Measurements from ENCODE around the gene MAFB.
"Not testable (repeated sequence)": the region's sequence is repeated elsewhere in the genome, so short reads cannot be mapped to it uniquely, and the experiment has no call there.

MAFB gene

DNA sequence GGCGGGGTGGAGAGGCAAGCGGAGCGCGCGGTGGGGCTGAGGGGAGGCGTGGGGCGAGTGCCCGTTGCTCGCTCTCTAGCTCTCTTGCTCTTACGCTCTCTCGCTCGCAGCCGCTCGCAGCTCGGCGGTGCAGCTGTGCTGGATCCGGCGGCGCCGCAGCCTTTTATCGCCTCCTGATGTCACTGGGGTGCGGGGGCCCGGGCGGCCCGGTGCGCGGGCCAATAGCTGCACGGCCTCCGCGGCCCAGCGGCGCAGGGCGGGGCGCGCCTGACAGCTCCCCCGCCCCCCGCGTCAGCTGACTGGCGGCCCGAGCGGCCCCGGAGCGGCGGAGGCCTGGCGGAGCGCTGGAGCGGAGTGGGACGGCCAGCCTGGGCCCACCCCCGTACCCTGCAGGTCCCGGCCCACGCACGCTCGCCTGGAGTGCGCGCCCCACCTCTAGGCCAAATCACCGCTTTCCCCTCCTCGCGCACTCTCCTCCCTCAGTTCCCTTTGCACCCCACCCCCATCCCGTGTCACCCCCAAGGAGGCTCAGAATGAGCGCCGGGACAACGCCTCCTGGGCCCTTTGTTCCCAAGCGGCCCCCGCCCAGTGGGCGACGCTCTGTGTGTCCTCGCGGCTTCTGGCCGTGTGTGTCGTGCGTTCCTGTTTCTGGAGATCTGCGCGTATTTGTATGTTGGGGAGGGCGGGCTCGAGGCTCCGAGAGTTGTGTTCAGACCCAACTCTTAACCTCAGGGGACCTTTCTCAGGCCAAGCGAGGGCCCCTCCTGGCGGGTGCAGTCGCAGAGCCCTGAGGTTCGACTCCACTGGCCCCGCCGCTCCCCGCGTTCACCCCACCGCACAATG is at the start of gene MAFB:
MAFB (minus strand) TSS at position 137 of the 843 bp plus-strand sequence. CDS start 386 bp downstream, outside the sequence.
- peak; percentile 35 for DNase-seq

DNA sequence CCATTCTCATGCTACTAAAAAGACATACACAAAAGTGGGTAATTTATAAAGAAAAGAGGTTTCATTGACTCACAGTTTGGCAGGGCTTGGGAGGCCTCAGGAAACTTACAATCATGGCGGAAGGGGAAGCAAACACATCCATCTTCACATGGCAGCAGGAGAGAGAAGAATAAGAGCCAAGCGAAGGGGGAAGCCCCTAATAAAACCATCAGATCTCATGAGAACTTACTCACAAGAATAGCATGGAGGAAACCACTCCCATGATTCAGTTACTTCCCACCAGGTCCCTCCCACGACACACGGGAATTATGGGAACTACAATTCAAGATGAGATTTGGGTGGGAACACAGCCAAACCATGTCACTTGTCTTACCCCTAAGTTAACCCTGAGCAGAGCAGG is 47.4 kb upstream of the MAFB start:
- DNase-seq: not testable (repeated sequence)

DNA sequence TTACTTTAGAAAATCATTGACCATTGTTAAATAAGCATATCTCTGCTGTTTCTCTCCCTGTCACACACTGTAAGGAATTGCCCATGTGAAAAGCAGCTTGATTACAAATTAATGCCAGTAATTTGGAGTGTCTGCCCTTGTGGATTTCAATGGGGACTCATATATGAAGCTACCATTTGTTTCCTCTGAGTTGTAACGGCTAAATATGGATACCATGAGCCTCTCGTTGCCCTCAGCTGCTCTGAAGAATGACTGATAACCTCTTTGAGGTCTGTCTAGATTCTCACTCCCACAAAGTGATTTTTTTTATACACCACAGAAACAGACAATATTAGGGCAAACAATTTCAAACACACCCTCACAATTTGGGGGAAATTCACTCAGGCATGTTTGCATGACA is 40.0 kb upstream of the MAFB start:
- no peak for DNase-seq

DNA sequence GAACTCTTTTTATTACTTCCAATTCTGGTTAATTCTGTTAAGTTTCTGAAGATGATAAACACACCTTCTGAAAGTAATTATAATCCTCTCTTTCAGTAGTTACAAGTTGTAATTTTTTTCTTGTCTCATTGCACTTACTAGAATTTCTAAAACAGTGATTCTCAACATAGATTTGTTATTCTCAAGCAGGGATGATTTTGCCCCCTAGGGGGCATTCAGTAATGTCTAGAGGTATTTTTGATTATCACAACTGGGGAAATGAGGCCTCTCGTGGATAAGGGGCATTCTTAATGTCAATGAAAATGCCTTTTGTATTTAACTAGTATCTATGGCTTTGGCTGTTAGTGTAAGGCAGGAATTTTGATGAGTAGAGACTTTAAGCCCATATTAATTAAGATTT is 39.4 kb upstream of the MAFB start:
- DNase-seq: no peak

DNA sequence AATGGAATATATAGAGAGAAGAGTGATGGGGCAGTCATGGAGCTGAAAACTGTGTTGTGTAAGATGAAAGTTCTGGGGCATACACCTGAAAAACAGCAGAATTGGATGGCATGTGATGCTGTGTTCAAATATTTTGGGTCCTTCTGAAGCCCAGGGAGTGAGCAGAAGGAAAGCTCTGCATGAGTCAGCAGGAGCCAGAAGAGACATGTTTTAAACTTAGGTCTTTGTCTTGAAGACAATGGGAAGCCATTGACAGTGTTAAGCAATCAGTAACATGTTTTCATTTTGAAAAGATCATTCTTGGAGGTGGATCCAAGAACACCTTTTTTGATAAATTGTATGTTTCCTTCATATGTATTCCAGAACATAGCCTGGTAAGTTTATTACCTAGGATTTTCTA is 38.9 kb upstream of the MAFB start:
- DNase-seq: no peak

DNA sequence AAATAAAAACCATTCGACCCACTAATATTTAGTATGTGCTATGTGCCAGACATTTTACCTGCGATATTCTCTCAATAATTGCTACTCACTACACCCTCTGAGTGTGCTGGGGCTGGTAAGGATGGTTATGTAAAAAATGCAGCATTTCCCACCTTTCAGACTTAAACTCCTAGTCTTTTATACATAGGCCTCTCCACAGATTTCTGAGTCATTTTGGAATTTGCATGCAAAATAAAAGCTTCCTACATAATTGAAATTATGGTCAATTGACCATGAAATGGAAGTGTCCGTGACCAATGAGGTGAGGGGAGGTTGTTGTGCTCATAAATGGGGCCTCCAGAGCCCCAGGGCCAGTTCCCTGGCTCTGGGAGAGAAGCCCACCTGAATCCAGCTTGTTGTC is 37.7 kb upstream of the MAFB start:
- DNase-seq: no peak

DNA sequence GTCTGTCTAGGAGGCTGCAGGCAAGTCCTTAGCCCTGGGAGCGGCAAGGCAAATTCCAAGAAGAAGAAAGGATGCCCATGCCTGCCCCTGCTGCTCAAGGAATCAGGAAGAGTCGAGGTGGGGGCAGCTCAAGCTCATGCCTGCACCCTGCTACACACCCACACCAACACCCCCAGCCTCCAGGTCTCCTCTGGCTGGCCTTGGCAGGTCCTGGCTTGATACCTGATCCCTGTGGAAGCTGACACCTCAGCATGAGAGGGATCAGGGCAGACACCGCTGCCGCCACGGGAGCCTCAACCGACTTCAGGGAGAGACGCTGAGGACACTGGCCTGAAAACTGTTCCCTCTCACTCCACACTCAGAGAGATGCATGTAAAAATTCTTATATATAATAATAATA is 35.5 kb upstream of the MAFB start:
- no peak for DNase-seq

DNA sequence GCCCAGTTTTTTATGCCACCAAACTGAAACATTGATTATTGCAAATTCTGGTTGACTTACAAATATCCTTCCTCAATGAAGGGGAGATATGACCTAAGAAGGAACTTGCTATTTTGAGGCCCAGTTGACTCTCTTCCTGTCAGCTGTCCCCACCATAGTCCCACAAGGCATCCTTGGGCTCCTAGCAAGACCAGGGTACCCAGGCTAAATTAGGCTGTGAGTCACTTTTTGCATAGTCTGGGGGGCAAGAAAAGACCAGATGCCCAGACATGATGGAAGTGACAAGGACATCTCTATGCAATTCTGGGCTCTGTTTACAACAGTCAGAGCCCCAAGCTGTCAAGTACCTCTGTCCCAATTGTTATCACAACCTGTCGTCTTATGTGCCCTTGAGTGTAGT is 31.8 kb upstream of the MAFB start:
- DNase-seq: no peak

DNA sequence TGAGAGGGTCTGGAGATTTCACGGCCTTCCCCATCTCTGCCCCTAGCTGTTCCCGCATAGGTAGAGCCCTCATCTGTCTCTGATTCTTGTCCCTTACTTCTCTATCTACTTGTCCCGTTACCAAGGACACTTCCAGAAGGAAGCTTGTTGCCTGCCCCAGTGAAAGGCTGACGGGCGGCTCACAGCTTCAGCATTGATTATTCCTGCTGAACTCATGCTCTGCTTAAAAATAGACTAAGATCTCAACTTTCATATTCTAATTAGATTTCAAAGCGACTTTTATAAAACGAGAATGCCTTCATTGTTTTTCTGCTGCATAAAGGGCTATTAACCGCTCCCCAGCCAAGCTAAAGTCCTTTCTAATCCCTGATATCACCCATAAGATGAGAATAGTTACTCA is 31.1 kb upstream of the MAFB start:
- no peak for DNase-seq

DNA sequence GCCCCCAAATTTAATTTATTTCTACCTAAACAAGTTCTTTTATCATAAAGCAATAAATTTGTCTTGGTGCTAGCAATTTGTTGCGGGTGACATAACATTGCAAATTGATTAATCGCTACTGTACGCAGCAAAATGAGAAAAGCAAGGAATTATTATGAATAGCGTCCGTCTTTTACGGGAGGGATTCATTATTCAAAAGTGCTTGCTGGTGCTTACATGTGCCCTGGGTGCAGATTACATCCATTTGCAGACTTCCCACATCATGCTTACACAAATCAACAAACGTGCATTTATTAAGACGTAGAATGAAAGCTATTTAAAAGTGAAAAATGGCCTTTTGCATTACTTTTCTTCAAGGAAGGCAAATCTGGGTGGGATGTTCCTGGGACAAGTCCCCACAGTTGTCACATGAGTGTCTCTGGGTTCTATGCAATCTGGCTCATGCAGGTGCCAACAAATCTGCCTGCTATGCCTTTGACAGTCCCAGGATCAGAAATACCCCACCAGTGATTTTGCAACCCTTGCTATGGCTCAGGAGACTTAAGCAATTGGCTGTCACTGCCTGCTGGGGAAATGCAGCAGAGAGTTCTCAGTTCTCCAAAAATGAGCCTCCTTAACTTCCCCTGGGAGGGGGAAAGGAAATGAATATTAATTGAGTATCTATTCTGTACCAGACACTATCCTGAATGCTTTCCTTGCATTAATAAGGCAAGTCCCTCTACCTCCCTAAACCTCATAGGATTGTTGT is 30.1 kb upstream of the MAFB start:
- no peak for DNase-seq

DNA sequence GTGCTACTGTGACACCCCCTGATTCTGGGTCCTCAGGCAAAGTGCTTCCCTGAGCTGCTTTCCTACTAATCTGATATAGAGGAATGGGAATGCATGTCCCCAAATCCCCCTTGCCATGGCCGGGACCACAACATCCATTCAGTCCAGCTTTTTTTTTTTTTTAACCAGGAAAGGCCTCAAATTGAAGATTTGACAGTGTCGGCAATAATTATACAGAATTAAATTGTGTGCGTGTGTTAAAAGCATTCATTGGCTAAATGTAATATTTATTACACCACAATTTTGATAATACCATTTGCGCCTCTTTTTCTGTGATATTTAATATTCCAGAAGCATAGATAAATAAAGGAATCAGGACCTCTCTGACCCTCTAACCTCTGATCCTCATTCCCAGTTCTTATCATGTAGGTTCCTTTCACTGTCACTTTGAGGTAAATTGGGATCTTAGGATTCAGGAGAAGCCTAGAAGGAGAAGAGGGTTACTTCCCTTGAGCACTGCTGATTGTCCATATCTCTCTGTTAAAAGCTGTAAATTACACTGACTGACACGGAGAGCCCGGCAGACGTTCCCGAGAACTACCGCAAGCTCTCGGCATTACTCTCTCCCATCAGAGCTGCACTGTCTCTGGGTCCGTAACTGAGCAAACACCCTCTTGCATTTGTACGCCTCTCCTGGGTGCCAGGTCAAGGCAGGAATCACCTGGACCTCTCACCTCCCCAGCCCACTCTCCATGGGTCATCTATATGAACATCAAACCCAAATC is 29.4 kb upstream of the MAFB start:
- no peak for DNase-seq

DNA sequence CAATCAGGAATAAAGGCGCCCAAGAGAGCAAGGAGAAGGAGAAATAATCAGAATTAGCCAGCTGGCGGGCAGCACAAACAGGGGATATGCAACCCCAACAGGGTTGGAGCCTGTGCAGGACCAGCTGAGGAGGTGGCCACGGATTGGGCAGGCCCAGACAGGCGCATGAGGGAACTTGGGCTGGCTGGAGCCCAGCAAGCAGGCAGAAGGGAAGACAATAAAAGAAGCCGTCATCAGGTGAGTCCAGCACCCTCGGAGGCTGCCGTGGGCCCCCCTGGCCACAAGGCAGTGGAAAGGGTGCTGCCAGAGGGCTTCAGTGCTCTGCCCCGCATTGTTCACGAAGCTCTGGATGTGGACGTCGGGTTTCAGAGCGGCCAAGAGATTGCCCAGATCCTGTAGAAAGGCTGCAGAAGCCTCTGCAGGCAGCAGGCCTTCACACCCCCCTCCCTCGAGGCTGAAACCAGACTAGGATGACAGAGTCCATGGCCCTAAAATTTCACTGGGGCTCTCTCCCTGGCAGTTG is 28.4 kb upstream of the MAFB start:
- DNase-seq: no peak

DNA sequence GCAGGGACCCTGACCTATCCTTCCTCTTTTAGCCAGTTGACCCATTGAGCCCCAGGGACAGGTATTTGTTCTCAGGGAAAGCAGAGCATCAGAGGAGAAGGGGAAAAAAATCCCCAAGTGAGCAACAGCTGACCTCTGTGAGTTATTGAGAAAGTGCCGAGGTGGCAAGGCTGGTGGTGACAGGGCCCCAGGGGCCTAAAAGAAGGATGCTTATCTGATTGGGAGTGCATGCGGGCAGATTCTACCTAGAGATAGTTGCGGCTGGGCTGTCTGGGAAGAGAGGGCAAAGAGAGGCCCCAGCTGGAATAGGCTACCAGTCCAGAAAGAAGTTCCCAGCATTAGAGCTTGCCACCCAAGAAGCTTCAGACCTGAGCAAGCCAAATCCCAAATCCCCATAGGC is 26.5 kb upstream of the MAFB start:
- no peak for DNase-seq

DNA sequence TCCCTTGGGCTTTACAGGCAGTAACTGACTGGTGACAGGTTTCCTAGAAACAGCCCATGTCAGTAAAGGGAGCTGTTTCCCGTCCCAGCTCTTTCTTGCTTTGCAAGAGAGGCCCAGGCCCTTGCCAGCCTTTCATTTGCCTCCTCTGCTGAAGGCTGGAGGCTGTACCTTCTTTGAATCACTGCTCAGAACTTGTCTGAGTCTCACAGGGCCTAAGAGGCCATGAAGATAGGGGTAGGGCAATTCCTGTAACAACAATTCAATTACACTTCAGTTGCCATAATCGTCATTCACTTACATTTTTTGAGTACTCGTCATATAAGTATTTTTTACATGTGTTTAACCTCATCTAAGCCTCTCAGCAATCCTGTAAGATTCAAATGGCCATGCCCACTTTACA is 25.9 kb upstream of the MAFB start:
- no peak for DNase-seq

DNA sequence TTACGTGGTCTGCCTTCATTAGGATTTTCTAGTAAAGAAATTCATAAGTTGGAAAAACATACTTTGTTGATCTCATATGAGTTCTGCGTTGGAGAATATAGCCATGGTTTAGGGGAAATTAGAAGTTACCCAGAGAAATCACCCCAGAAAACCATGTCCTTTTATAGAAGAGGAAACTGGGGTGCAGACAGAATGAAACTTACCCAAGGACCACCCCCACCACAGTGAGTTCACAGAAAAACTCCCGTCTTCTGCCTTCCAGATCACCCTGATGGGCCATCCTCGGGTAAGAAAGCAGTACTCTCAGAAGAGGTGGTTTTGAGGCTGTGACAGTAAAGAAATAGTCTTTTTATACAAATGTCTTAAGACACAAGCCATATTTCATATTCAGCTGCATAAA is 25.1 kb upstream of the MAFB start:
- no peak for DNase-seq

DNA sequence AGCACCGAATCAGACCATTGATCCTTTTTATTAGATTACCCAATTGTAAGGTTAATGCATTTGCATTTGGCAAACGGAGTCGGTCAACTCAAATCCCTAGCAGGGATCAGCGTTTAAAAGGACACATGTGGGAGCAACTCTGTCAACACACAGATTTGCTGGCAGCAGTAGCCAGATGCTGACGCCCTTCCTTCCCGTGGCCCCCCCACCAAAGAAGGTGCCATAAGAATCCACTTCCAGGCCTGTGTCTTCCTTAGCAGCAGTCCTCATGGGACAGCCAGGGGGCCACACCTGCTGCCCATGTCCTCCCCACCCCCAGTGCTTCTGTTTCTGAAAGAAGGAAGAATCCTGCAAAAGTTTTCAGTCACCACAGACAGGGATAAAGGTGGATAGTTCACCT is 24.5 kb upstream of the MAFB start:
- DNase-seq: no peak

DNA sequence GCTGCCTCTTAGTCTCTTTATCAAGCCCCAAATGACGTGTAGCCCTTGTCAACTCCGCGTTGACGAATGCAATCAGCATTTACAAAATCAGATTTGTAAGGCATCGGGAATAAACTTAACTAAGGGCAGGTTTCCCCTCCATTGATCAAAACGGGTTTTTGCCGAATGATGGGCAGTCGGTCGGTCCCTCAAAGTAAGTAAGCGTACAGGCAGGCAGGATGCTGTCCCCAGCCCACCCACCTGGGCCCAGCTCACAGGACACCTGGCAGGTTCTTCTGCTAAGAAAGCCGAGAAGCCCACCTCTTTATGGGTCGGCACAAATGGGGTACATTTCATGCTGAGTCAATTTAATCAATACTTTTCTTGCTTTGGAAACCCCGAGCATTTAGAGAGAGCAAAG is 22.0 kb upstream of the MAFB start:
- no peak for DNase-seq

DNA sequence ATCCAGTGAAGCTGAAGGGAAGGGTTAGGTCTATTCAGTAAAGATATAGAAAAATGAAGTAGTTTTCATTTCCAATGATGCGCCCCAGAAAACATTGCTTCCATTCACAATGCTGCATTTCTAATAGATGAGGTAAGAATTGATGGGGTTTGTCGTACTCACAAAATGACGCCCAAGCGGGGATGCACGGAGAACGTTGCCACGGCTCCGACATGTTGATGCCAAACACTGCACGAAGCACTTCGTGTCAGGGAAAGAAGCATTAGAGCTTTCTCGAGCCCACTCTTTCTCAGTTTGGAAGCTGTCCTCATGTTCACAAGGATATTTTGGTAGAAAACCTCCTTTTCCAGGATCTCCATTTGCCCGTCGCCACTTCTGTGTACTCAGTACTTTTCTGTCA is 21.6 kb upstream of the MAFB start:
- DNase-seq: no peak

DNA sequence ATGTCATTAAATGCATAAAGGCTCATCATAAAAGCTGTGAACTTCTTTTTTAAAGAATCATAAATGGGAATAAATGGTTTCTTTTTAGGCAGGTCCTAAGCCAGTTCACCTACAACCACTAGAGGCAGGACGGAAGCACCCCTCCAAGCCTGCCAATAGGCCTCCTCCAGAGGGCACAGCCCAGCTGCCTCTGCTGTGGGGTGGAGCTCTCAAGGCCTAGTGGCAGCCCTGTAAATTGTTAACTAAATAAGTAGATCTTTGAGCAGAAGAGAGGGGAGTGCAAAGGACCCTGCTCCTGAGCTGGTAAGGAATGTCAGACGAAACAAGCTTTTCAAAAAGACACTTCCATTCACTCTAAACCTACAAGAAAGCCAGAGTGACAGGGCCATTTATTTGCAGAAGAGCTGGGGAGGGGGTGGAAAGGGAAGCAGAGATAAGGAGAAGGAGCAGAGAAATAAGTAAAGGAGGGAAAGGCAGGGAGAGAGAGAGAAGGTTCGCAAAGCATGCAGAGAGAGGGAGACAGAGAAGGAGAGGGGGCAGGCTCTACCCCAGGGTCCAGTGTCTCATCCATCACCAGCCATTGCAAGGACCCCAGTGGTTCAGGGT is 18.0 kb upstream of the MAFB start:
- DNase-seq: no peak

DNA sequence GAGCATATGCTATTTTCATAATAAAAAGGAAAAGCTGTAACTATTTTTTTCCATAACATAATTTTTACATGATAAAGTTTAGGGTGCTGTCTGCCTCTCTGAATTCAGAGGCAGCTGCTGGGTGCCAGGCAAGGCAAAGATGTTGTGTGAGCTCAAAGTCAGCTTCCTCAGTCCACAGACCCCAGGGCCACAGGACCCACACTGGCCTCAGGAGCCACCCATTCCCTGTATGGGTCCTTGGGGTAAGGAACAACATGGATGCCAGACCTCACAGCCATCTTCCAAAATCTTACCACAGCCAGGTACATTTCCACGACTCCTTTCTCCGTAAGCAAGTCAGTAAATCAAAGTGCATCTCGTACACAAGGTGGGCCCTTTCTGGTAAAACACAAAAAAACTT is 16.4 kb upstream of the MAFB start:
- no peak for DNase-seq

DNA sequence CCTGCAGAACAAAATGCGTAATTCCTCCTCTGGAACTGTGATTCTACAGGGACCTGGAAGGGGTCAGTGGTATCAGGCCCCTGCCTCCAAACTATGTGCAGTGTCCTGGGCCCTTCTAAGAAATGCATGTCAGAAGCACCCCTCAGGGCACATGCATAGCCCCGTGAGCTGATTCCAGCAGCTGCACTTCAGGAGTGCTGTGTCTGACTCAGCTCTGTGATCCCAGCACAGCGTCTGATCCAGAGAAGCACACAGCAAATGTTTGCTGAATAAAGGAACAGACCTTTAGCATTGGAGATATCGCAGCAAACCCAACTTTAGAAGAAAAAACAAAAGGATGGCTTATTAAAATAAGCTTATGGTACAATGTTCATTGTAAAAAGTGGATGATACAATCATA is 15.8 kb upstream of the MAFB start:
- DNase-seq: no peak

DNA sequence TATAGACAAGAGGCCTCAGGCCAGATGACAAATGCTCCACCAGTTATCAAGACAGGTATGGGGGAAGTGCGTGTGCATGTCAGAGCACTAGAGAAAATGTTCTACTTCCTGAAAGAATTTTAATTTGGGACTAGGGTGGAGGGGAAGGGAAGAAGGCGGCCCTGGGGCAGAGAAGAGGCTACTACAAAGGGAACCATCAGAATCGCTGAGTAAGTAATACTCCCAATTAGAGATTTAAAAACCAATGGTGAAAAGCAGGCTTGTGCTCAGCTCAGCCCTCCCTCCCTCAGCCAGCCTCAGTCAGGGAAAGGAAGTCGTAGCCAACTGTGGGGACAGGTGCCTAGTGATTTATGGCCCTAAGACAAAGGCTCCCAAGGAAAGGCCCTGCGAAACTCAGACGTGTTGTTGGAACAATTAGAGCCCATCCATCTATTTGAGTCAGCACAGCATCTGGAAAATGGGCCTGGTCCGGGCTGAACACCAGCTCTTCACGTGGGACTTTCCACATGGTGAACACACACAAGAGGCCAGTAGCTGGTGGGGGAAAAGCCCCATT is 15.0 kb upstream of the MAFB start:
- DNase-seq: no peak

DNA sequence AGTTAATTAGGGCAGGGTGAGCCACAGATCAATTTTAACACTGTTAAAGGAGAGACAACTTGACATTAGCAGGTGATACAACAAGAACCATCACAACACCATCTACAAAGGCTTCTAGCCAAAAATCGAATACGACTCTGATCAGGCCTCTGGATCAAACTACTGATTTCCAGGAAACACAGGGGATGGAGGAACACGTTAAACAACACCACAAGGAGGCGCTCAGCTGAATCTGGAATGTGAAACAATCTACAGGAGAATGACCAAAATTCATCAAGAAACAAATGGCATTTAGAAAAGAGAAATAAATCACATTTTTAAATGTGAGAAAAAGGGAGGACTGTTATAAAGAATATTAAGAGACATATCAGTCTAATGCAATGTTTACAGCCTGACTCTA is 13.5 kb upstream of the MAFB start:
- DNase-seq: no peak
